HEK293 (cell line): ENCODE measurements around the gene F10.

ENCODE experiments used
- GLIS1 ChIP-seq: fragments of 450-650 bp; formaldehyde crosslinking; IDR thresholded peaks from 2 replicates; pipeline ENCODE4 v1.5.1; 2016; ENCODE audit warnings: missing biosample characterization, missing genetic modification characterization
- KLF1 ChIP-seq: fragments of 450-650 bp; formaldehyde crosslinking; IDR thresholded peaks from 2 replicates; pipeline ENCODE4 v1.5.1; 2016; ENCODE audit warnings: missing biosample characterization, missing genetic modification characterization
- OVOL3 ChIP-seq: fragments of 450-650 bp; formaldehyde crosslinking; IDR thresholded peaks from 2 replicates; pipeline ENCODE4 v1.5.1; 2016; ENCODE audit warnings: missing biosample characterization, missing genetic modification characterization
- SCRT1 ChIP-seq: fragments of 450-650 bp; formaldehyde crosslinking; IDR thresholded peaks from 2 replicates; pipeline ENCODE4 v1.5.1; 2016; ENCODE audit warnings: missing biosample characterization, missing genetic modification characterization, borderline replicate concordance
- ZBTB1 ChIP-seq: fragments of 450-650 bp; formaldehyde crosslinking; IDR thresholded peaks from 2 replicates; pipeline ENCODE4 v1.5.1; 2016; ENCODE audit warnings: missing biosample characterization, missing genetic modification characterization
- ZBTB17 ChIP-seq: fragments of 450-650 bp; formaldehyde crosslinking; IDR thresholded peaks from 2 replicates; pipeline ENCODE4 v1.5.1; 2016; ENCODE audit warnings: missing biosample characterization, missing genetic modification characterization
- ZBTB21 ChIP-seq: fragments of 450-650 bp; formaldehyde crosslinking; IDR thresholded peaks from 2 replicates; pipeline ENCODE4 v1.5.1; 2017; ENCODE audit warnings: missing biosample characterization, missing genetic modification characterization
- ZEB2 ChIP-seq: fragments of 450-650 bp; formaldehyde crosslinking; IDR thresholded peaks from 2 replicates; pipeline ENCODE4 v1.5.1; 2016; ENCODE audit warnings: missing biosample characterization, missing genetic modification characterization
- ZNF138 ChIP-seq: fragments of 450-650 bp; formaldehyde crosslinking; IDR thresholded peaks from 2 replicates; pipeline ENCODE4 v1.5.1; 2016; ENCODE audit warnings: missing biosample characterization, missing genetic modification characterization, borderline replicate concordance
- ZNF169 ChIP-seq: fragments of 450-650 bp; formaldehyde crosslinking; IDR thresholded peaks from 2 replicates; pipeline ENCODE4 v1.5.1; 2016; ENCODE audit warnings: missing biosample characterization, missing genetic modification characterization
- ZNF248 ChIP-seq: fragments of 450-650 bp; formaldehyde crosslinking; IDR thresholded peaks from 2 replicates; pipeline ENCODE4 v1.5.1; 2017; ENCODE audit warnings: missing biosample characterization, missing genetic modification characterization
- ZNF324 ChIP-seq: fragments of 450-650 bp; formaldehyde crosslinking; IDR thresholded peaks from 2 replicates; pipeline ENCODE4 v1.5.1; 2016; ENCODE audit warnings: missing biosample characterization, missing genetic modification characterization
- ZNF366 ChIP-seq: fragments of 450-650 bp; formaldehyde crosslinking; conservative IDR thresholded peaks from 2 replicates; pipeline ENCODE4 v1.5.1; 2016; ENCODE audit warnings: missing biosample characterization, missing genetic modification characterization
- ZNF426 ChIP-seq: fragments of 450-650 bp; formaldehyde crosslinking; IDR thresholded peaks from 2 replicates; pipeline ENCODE4 v1.5.1; 2017; ENCODE audit warnings: missing biosample characterization, missing genetic modification characterization, mild to moderate bottlenecking, inconsistent platforms, moderate library complexity
- ZNF561 ChIP-seq: fragments of 450-650 bp; IDR thresholded peaks from 2 replicates; pipeline ENCODE4 v1.5.1; 2018; ENCODE audit warnings: missing biosample characterization, missing genetic modification characterization, borderline replicate concordance
- ZNF777 ChIP-seq: fragments of 450-650 bp; formaldehyde crosslinking; IDR thresholded peaks from 2 replicates; pipeline ENCODE4 v1.5.1; 2017; ENCODE audit warnings: missing biosample characterization, missing genetic modification characterization, borderline replicate concordance
- TF ChIP-seq, protein P1 (sequence below): fragments of 450-650 bp; formaldehyde crosslinking; IDR thresholded peaks from 2 replicates; pipeline ENCODE4 v1.5.1; 2016; ENCODE audit warnings: missing biosample characterization, missing genetic modification characterization
- TF ChIP-seq, protein P2 (sequence below): fragments of 450-650 bp; IDR thresholded peaks from 2 replicates; pipeline ENCODE4 v1.5.1; 2018; ENCODE audit warnings: missing biosample characterization, mild to moderate bottlenecking, missing genetic modification characterization
- TF ChIP-seq, protein P3 (sequence below): fragments of 450-650 bp; formaldehyde crosslinking; IDR thresholded peaks from 2 replicates; pipeline ENCODE4 v1.5.1; 2016; ENCODE audit warnings: missing biosample characterization, missing genetic modification characterization
- TF ChIP-seq, protein P4 (sequence below): fragments of 450-650 bp; formaldehyde crosslinking; IDR thresholded peaks from 2 replicates; pipeline ENCODE4 v1.5.1; 2016; ENCODE audit warnings: missing biosample characterization, missing genetic modification characterization, borderline replicate concordance
- TF ChIP-seq, protein P5 (sequence below): fragments of 450-650 bp; formaldehyde crosslinking; IDR thresholded peaks from 2 replicates; pipeline ENCODE4 v1.5.1; 2016; ENCODE audit warnings: missing biosample characterization, missing genetic modification characterization
- TF ChIP-seq, protein P6 (sequence below): fragments of 450-650 bp; formaldehyde crosslinking; IDR thresholded peaks from 2 replicates; pipeline ENCODE4 v1.5.0; 2017; ENCODE audit warnings: missing biosample characterization, missing genetic modification characterization, borderline replicate concordance
- TF ChIP-seq, protein P7 (sequence below): fragments of 450-650 bp; formaldehyde crosslinking; IDR thresholded peaks from 2 replicates; pipeline ENCODE4 v1.5.1; 2016; ENCODE audit warnings: missing biosample characterization, missing genetic modification characterization
- TF ChIP-seq, protein P8 (sequence below): fragments of 450-650 bp; formaldehyde crosslinking; IDR thresholded peaks from 2 replicates; pipeline ENCODE4 v1.5.1; 2016; ENCODE audit warnings: missing biosample characterization, missing genetic modification characterization, low read depth

Gene F10

DNA sequence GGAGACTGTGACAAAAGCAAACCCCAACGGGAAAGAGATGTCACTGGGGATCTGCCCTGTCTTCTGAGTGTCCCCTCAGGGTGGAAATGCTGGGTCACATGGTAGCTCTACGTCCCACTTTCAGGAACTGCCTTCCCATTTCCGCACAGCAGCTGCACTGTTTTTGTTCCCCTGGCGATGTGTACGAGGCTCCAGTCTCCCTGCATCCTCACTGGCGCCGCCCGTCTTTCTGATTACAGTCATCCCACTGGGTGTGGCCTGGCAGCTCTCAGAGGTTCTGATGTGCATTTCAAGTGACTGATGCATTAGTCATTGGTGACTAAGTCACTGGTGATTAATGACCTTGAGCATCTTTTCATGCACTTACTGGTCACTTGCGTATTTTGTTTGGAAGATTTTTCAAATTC, 64.7 kb downstream of the F10 start (continued):
- TF ChIP-seq, protein P1, sequence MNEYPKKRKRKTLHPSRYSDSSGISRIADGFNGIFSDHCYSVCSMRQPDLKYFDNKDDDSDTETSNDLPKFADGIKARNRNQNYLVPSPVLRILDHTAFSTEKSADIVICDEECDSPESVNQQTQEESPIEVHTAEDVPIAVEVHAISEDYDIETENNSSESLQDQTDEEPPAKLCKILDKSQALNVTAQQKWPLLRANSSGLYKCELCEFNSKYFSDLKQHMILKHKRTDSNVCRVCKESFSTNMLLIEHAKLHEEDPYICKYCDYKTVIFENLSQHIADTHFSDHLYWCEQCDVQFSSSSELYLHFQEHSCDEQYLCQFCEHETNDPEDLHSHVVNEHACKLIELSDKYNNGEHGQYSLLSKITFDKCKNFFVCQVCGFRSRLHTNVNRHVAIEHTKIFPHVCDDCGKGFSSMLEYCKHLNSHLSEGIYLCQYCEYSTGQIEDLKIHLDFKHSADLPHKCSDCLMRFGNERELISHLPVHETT (tag by site-specific recombination) = peak; percentile 57; the same call in 1 of the 2 replicates
- TF ChIP-seq ZNF248 (no peak), OVOL3 (tag by site-specific recombination) (no peak), SCRT1 (tag by site-specific recombination) (no peak), ZEB2 (tag by site-specific recombination) (peak; percentile 73; the same call in 1 of the 2 replicates), GLIS1 (tag by site-specific recombination) (no peak), ZNF366 (tag by site-specific recombination) (peak; percentile 82), ZBTB21 (tag by site-specific recombination) (no peak), ZNF777 (tag by site-specific recombination) (no peak), ZNF561 (no peak), ZNF138 (tag by site-specific recombination) (no peak), ZNF169 (tag by site-specific recombination) (no peak), ZBTB17 (0 out of 2 replicates have a peak, but pooled peaks have one; percentile 16), ZBTB1 (tag by site-specific recombination) (no peak), ZNF324 (tag by site-specific recombination) (peak; percentile 63; the same call in 1 of the 2 replicates), ZNF426 (no peak), KLF1 (tag by site-specific recombination) (peak; percentile 67; the same call in 1 of the 2 replicates)
- TF ChIP-seq, protein P2, sequence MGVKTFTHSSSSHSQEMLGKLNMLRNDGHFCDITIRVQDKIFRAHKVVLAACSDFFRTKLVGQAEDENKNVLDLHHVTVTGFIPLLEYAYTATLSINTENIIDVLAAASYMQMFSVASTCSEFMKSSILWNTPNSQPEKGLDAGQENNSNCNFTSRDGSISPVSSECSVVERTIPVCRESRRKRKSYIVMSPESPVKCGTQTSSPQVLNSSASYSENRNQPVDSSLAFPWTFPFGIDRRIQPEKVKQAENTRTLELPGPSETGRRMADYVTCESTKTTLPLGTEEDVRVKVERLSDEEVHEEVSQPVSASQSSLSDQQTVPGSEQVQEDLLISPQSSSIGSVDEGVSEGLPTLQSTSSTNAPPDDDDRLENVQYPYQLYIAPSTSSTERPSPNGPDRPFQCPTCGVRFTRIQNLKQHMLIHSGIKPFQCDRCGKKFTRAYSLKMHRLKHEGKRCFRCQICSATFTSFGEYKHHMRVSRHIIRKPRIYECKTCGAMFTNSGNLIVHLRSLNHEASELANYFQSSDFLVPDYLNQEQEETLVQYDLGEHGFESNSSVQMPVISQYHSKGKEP (tag by site-specific recombination) = 0 out of 2 replicates have a peak, but pooled peaks have one; percentile 36
- TF ChIP-seq, protein P3, sequence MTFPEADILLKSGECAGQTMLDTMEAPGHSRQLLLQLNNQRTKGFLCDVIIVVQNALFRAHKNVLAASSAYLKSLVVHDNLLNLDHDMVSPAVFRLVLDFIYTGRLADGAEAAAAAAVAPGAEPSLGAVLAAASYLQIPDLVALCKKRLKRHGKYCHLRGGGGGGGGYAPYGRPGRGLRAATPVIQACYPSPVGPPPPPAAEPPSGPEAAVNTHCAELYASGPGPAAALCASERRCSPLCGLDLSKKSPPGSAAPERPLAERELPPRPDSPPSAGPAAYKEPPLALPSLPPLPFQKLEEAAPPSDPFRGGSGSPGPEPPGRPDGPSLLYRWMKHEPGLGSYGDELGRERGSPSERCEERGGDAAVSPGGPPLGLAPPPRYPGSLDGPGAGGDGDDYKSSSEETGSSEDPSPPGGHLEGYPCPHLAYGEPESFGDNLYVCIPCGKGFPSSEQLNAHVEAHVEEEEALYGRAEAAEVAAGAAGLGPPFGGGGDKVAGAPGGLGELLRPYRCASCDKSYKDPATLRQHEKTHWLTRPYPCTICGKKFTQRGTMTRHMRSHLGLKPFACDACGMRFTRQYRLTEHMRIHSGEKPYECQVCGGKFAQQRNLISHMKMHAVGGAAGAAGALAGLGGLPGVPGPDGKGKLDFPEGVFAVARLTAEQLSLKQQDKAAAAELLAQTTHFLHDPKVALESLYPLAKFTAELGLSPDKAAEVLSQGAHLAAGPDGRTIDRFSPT = peak; percentile 80
- TF ChIP-seq, protein P4, sequence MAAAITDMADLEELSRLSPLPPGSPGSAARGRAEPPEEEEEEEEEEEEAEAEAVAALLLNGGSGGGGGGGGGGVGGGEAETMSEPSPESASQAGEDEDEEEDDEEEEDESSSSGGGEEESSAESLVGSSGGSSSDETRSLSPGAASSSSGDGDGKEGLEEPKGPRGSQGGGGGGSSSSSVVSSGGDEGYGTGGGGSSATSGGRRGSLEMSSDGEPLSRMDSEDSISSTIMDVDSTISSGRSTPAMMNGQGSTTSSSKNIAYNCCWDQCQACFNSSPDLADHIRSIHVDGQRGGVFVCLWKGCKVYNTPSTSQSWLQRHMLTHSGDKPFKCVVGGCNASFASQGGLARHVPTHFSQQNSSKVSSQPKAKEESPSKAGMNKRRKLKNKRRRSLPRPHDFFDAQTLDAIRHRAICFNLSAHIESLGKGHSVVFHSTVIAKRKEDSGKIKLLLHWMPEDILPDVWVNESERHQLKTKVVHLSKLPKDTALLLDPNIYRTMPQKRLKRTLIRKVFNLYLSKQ = no peak
- TF ChIP-seq, protein P5, sequence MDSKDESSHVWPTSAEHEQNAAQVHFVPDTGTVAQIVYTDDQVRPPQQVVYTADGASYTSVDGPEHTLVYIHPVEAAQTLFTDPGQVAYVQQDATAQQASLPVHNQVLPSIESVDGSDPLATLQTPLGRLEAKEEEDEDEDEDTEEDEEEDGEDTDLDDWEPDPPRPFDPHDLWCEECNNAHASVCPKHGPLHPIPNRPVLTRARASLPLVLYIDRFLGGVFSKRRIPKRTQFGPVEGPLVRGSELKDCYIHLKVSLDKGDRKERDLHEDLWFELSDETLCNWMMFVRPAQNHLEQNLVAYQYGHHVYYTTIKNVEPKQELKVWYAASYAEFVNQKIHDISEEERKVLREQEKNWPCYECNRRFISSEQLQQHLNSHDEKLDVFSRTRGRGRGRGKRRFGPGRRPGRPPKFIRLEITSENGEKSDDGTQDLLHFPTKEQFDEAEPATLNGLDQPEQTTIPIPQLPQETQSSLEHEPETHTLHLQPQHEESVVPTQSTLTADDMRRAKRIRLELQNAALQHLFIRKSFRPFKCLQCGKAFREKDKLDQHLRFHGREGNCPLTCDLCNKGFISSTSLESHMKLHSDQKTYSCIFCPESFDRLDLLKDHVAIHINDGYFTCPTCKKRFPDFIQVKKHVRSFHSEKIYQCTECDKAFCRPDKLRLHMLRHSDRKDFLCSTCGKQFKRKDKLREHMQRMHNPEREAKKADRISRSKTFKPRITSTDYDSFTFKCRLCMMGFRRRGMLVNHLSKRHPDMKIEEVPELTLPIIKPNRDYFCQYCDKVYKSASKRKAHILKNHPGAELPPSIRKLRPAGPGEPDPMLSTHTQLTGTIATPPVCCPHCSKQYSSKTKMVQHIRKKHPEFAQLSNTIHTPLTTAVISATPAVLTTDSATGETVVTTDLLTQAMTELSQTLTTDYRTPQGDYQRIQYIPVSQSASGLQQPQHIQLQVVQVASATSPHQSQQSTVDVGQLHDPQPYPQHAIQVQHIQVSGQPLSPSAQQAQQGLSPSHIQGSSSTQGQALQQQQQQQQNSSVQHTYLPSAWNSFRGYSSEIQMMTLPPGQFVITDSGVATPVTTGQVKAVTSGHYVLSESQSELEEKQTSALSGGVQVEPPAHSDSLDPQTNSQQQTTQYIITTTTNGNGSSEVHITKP (tag by site-specific recombination) = no peak
- TF ChIP-seq, protein P6, sequence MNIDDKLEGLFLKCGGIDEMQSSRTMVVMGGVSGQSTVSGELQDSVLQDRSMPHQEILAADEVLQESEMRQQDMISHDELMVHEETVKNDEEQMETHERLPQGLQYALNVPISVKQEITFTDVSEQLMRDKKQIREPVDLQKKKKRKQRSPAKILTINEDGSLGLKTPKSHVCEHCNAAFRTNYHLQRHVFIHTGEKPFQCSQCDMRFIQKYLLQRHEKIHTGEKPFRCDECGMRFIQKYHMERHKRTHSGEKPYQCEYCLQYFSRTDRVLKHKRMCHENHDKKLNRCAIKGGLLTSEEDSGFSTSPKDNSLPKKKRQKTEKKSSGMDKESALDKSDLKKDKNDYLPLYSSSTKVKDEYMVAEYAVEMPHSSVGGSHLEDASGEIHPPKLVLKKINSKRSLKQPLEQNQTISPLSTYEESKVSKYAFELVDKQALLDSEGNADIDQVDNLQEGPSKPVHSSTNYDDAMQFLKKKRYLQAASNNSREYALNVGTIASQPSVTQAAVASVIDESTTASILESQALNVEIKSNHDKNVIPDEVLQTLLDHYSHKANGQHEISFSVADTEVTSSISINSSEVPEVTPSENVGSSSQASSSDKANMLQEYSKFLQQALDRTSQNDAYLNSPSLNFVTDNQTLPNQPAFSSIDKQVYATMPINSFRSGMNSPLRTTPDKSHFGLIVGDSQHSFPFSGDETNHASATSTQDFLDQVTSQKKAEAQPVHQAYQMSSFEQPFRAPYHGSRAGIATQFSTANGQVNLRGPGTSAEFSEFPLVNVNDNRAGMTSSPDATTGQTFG (tag by site-specific recombination) = no peak
- TF ChIP-seq, protein P7, sequence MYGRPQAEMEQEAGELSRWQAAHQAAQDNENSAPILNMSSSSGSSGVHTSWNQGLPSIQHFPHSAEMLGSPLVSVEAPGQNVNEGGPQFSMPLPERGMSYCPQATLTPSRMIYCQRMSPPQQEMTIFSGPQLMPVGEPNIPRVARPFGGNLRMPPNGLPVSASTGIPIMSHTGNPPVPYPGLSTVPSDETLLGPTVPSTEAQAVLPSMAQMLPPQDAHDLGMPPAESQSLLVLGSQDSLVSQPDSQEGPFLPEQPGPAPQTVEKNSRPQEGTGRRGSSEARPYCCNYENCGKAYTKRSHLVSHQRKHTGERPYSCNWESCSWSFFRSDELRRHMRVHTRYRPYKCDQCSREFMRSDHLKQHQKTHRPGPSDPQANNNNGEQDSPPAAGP (tag by site-specific recombination) = 0 out of 2 replicates have a peak, but pooled peaks have one; percentile 61
- TF ChIP-seq, protein P8, sequence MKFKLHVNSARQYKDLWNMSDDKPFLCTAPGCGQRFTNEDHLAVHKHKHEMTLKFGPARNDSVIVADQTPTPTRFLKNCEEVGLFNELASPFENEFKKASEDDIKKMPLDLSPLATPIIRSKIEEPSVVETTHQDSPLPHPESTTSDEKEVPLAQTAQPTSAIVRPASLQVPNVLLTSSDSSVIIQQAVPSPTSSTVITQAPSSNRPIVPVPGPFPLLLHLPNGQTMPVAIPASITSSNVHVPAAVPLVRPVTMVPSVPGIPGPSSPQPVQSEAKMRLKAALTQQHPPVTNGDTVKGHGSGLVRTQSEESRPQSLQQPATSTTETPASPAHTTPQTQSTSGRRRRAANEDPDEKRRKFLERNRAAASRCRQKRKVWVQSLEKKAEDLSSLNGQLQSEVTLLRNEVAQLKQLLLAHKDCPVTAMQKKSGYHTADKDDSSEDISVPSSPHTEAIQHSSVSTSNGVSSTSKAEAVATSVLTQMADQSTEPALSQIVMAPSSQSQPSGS (tag by site-specific recombination) = no peak
